Activated CD4-positive, alpha-beta T cell treated with anti-CD3 and anti-CD28 coated beads, Interleukin-2, amount 50 U/mL, for 4 hours (primary cell): ENCODE measurements around the gene NLRP7.
"Not testable (repeated sequence)": the region's sequence is repeated elsewhere in the genome, so short reads cannot be mapped to it uniquely, and the experiment has no call there.

ENCODE experiments used
- DNase-seq, 2 experiments: peaks; one replicate each; pipeline ENCODE4 v3.0.0-alpha.2; 2020

Gene NLRP7

GRCh38 chr19:54947381-54947780, at the start of gene NLRP7:
TSS of gene NLRP7 (minus strand) at chr19:54947530.
- no peak for DNase-seq

- DNase-seq, result no peak
Observed at GRCh38 chr19:54995561-54995960, 48.2 kb upstream of the NLRP7 start.

- DNase-seq, result not testable (repeated sequence)
Observed at GRCh38 chr19:54989531-54989930, 42.2 kb upstream of the NLRP7 start.

GRCh38 chr19:54982562-54982961, 35.2 kb upstream of the NLRP7 start:
- DNase-seq, result not testable (repeated sequence)

GRCh38 chr19:54973229-54974090, 26.1 kb upstream of the NLRP7 start:
- DNase-seq, result not testable (repeated sequence)

- DNase-seq, result not testable (repeated sequence)
Observed at GRCh38 chr19:54971446-54971845, 24.1 kb upstream of the NLRP7 start.

GRCh38 chr19:54969647-54970046, 22.3 kb upstream of the NLRP7 start:
- DNase-seq, result no peak

- DNase-seq, result no peak
Observed at GRCh38 chr19:54967611-54968010, 20.3 kb upstream of the NLRP7 start.

- DNase-seq, result not testable (repeated sequence)
Observed at GRCh38 chr19:54965055-54965454, 17.7 kb upstream of the NLRP7 start.

GRCh38 chr19:54959840-54960239, 12.5 kb upstream of the NLRP7 start:
- DNase-seq, result no peak

GRCh38 chr19:54955376-54955775, 8.0 kb upstream of the NLRP7 start:
- no peak for DNase-seq

GRCh38 chr19:54953345-54953713, 6.0 kb upstream of the NLRP7 start:
- not testable (repeated sequence) for DNase-seq

GRCh38 chr19:54952591-54953344, 5.4 kb upstream of the NLRP7 start:
- DNase-seq, result no peak

GRCh38 chr19:54950580-54950979, 3.2 kb upstream of the NLRP7 start:
- DNase-seq, result not testable (repeated sequence)

GRCh38 chr19:54949412-54949811, 2.1 kb upstream of the NLRP7 start:
- DNase-seq, result no peak

GRCh38 chr19:54943772-54944361, 3.5 kb downstream of the NLRP7 start:
- DNase-seq, result not testable (repeated sequence)

- not testable (repeated sequence) for DNase-seq
Observed at GRCh38 chr19:54939538-54939937, 7.8 kb downstream of the NLRP7 start.

- DNase-seq, result no peak
Observed at GRCh38 chr19:54938906-54939305, 8.4 kb downstream of the NLRP7 start.

GRCh38 chr19:54937926-54938325, 9.4 kb downstream of the NLRP7 start:
- DNase-seq, result no peak

- DNase-seq, result no peak
Observed at GRCh38 chr19:54928299-54928698, 19.0 kb downstream of the NLRP7 start.

GRCh38 chr19:54923276-54923675, 24.1 kb downstream of the NLRP7 start:
- no peak for DNase-seq

- no peak for DNase-seq
Observed at GRCh38 chr19:54921082-54921481, 26.2 kb downstream of the NLRP7 start.
